K562 (cell line): ENCODE measurements around the gene CCDC192. TPM values are rescaled to one million over a fixed set of nuclear protein-coding genes. Genes with fewer than 3 reads are reported as not detected.

Experiments used
- C11orf30 ChIP-seq: fragments of 450-650 bp; IDR thresholded peaks from 2 replicates; pipeline ENCODE4 v1.6.1; 2016; ENCODE audit warnings: low read depth, mild to moderate bottlenecking
- CREB1 ChIP-seq, 2 experiments: sonication (generic) in 1 of 2; formaldehyde crosslinking in 1 of 2; IDR thresholded peaks; 2 replicates each; pipeline versions ENCODE4 v1.6.1 to v1.8.0; 2012 to 2022; ENCODE audit warnings: inconsistent platforms in 1 of 2, mild to moderate bottlenecking in 1 of 2, missing genetic modification reagents in 1 of 2, moderate library complexity in 1 of 2
- DACH1 ChIP-seq: fragments of 450-650 bp; IDR thresholded peaks from 2 replicates; pipeline ENCODE4 v1.6.1; 2018; ENCODE audit not compliant: partially characterized antibody
- ELF4 ChIP-seq: fragments of 450-650 bp; formaldehyde crosslinking; IDR thresholded peaks from 2 replicates; pipeline ENCODE4 v1.4.0; 2022; ENCODE audit warnings: missing genetic modification characterization
- FOXA3 ChIP-seq, 2 experiments: fragments of 450-650 bp in 1 of 2; sonication (generic) in 1 of 2; formaldehyde crosslinking; IDR thresholded peaks in 1 of 2; conservative IDR thresholded peaks in 1 of 2; 2 replicates each; pipeline versions ENCODE4 v1.4.0 to v1.8.0; 2020 to 2022; ENCODE audit warnings: mild to moderate bottlenecking in 2 of 2, missing genetic modification reagents in 1 of 2
- MAFF ChIP-seq: IDR thresholded peaks from 2 replicates; pipeline ENCODE4 v1.6.1; 2012; ENCODE audit warnings: low read length, improper control_type of control experiment
- MEIS2 ChIP-seq: fragments of 450-650 bp; IDR thresholded peaks from 2 replicates; pipeline ENCODE4 v1.6.1; 2014; ENCODE audit warnings: mild to moderate bottlenecking; ENCODE audit not compliant: partially characterized antibody
- MLX ChIP-seq, 2 experiments: fragments of 450-650 bp in 1 of 2; sonication (generic) in 1 of 2; formaldehyde crosslinking; conservative IDR thresholded peaks; 2 replicates each; pipeline versions ENCODE4 v1.4.0 to v1.8.1; 2020 to 2022; ENCODE audit warnings: mild to moderate bottlenecking in 1 of 2, missing genetic modification reagents in 1 of 2
- MXD1 ChIP-seq: fragments of 250-450 bp; sonication (Bioruptor Pico); IDR thresholded peaks from 2 replicates; pipeline ENCODE4 v1.8.0; 2021; ENCODE audit warnings: borderline replicate concordance, mild to moderate bottlenecking, moderate library complexity; ENCODE audit not compliant: poor library complexity, severe bottlenecking
- NFE2 ChIP-seq: IDR thresholded peaks from 2 replicates; pipeline ENCODE4 v1.6.1; 2014; ENCODE audit warnings: antibody characterized with exemption, low read depth
- SAFB2 ChIP-seq: fragments of 200-400 bp; formaldehyde crosslinking; IDR thresholded peaks from 2 replicates; pipeline ENCODE4 v1.6.1; 2018; ENCODE audit warnings: borderline replicate concordance, low read length, low read depth, moderate library complexity; ENCODE audit not compliant: severe bottlenecking
- TAF9B ChIP-seq: fragments of 450-650 bp; IDR thresholded peaks from 2 replicates; pipeline ENCODE4 v1.6.1; 2018; ENCODE audit warnings: mild to moderate bottlenecking; ENCODE audit not compliant: partially characterized antibody
- THAP7 ChIP-seq: fragments of 250-450 bp; sonication (Bioruptor Pico); IDR thresholded peaks from 2 replicates; pipeline ENCODE4 v1.5.0; 2021
- ZBTB11 ChIP-seq, 3 experiments: fragments of 200-800 bp in 1 of 3; fragments of 250-450 bp in 1 of 3; fragments of 450-650 bp in 1 of 3; sonication (Bioruptor Pico) in 1 of 3; sonication (Bioruptor generic) in 1 of 3; formaldehyde crosslinking in 1 of 3; IDR thresholded peaks; 2 replicates each; pipeline versions ENCODE4 v1.6.1 to v1.8.0; 2016 to 2022; ENCODE audit warnings: mild to moderate bottlenecking in 2 of 3, missing genetic modification characterization in 2 of 3, missing compliant biosample characterization in 1 of 3, moderate library complexity in 1 of 3
- ZNF277 ChIP-seq: fragments of 250-450 bp; sonication (Bioruptor Pico); IDR thresholded peaks from 2 replicates; pipeline ENCODE4 v1.8.0; 2022; ENCODE audit warnings: inconsistent platforms, mild to moderate bottlenecking, moderate library complexity, borderline replicate concordance
- ZNF696 ChIP-seq: fragments of 250-450 bp; sonication (Bioruptor Pico); conservative IDR thresholded peaks from 2 replicates; pipeline ENCODE4 v1.4.0; 2020; ENCODE audit warnings: mild to moderate bottlenecking, moderate library complexity
- ZNF740 ChIP-seq, 3 experiments: fragments of 200-800 bp in 1 of 3; sonication (Bioruptor generic) in 1 of 3; sonication (generic) in 1 of 3; formaldehyde crosslinking in 1 of 3; IDR thresholded peaks; 2 replicates each; pipeline versions ENCODE4 v1.6.1 to v1.8.0; 2016 to 2022; ENCODE audit warnings: mild to moderate bottlenecking in 2 of 3, missing compliant biosample characterization in 2 of 3, missing genetic modification characterization in 2 of 3, missing genetic modification reagents in 1 of 3
- ZNF77 ChIP-seq: fragments of 250-450 bp; sonication (Bioruptor Pico); IDR thresholded peaks from 2 replicates; pipeline ENCODE4 v1.5.0; 2020
- polyA plus RNA-seq, 8 experiments: library from polyadenylated mRNA; depleted of rRNA in 4 of 8; stranded (reverse) in 5 of 8; unstranded in 3 of 8; fragments of >200 nt; fragmentation: Nextera tagmentation in 2 of 8; fragmentation: Illumina TruSeq in 1 of 8; extraction: Ambion mirVana in 2 of 8; extraction: Trizol in 1 of 8; gene quantifications; 2 replicates each; pipeline versions ENCODE4 v1.2.1 to v1.2.3, GENCODE V29; 2011 to 2014; ENCODE audit warnings: inconsistent platforms in 1 of 8, missing spikeins in 1 of 8
- total RNA-seq, 7 experiments: library from RNA; depleted of rRNA in 6 of 7; stranded (reverse); fragments of >200 nt in 6 of 7; fragmentation: Illumina TruSeq in 2 of 7; extraction: Trizol in 2 of 7; gene quantifications; 2 replicates each; pipeline versions ENCODE4 v1.2.1 to v1.2.3, GENCODE V29; 2011 to 2021; ENCODE audit warnings: low replicate concordance in 1 of 7

The CCDC192 gene
- total and polyA plus RNA-seq, 9 of the 15 experiments (the other 6 are each of a cell fraction or from before 2014, with no cell fraction given), result 0.21 to 0.66 (median 0.38) TPM; not detected in 2

- TF ChIP-seq ZBTB11 (CRISPR knock-in tag; IDR thresholded peaks at IDR 0.05) (no peak), ZNF77 (CRISPR knock-in tag) (no peak), ZNF740 (CRISPR knock-in tag; IDR thresholded peaks at IDR 0.05) (no peak), ZNF740 (tag; IDR thresholded peaks at IDR 0.05) (no peak), THAP7 (CRISPR knock-in tag) (no peak), C11orf30 (peak; percentile 31; the same call in 1 of the 2 replicates), ELF4 (no peak), TAF9B (no peak), SAFB2 (no peak), ZNF277 (no peak), NFE2 (peak; percentile 49), CREB1 (IDR thresholded peaks at IDR 0.05) (no peak), CREB1 (CRISPR knock-in tag; IDR thresholded peaks at IDR 0.05) (no peak), ZNF696 (CRISPR knock-in tag) (no peak), DACH1 (no peak), MLX (CRISPR knock-in tag; conservative IDR thresholded peaks at IDR 0.05) (no peak), MXD1 (CRISPR knock-in tag) (no peak), MEIS2 (no peak), MAFF (peak; percentile 30; the same call in 1 of the 2 replicates), FOXA3 (CRISPR knock-in tag; conservative IDR thresholded peaks at IDR 0.05 in 1 of 2, IDR thresholded peaks at IDR 0.05 in 1 of 2) (no peak)
Observed at GRCh38 chr5:127673117-127673800, 29.9 kb upstream of the CCDC192 start (continued).
